Left renal cortex interstitium (tissue), 4 donors: ENCODE measurements around the gene ZNF462. TPM values are rescaled to one million over a fixed set of nuclear protein-coding genes. Genes with fewer than 3 reads are reported as not detected.
A peak's percentile ranks its signal among the peaks of the same experiment; 100 is the strongest.

ENCODE experiments used
- DNase-seq, 4 donors: peaks; one replicate each; pipeline ENCODE4 v3.0.0-alpha.2; 2013; ENCODE audit warnings: low read depth in 4 of 4, low spot score in 2 of 4, missing footprints in 1 of 4
- polyA plus RNA-seq, 4 donors: library from polyadenylated mRNA; unstranded; fragments of 120-200 nt; gene quantifications; one replicate each; pipeline ENCODE4 v1.2.1, GENCODE V29; 2013; ENCODE audit not compliant: insufficient read length in 4 of 4

ZNF462 gene
- polyA plus RNA-seq, 4 donors, result 18.9 to 34.3 (median 25.3) TPM

DNA sequence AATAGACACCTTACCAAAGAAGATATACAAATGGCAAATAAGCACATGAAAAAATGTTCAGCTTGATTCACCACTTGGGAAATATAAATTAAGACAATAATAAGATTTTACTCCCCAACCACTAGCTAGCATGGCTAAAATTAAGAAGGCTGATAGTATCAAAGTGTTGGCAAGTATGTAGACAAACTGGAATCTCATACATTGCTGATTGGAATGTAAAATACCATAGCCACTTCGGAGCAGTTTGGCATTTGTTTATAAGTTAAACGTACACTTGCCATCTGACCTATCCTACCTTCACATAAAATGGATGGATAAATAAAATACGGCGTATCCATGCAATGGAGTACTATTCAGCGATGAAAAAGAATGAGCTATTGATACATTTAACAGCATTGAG is 129.2 kb downstream of the ZNF462 start:
- no peak for DNase-seq

DNA sequence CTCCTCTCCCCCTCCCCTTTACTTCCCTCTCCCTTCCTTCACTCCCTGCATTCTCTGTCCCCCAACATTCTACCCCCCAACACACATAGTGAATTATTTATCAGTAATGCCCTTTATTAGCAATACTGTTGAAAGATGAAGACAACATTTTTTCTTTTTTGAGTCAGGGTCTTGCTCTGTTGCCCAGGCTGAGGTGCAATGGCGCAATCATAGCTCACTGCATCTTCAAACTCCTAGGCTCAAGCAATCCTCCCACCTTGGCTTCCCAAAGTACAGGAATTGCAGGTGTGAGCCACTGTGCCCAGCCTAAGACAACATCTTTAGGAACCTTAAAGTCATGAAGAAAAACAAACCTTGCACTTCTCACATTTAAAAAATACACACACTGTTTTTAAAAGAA is 130.6 kb downstream of the ZNF462 start:
- DNase-seq, result no peak

GRCh38 chr9:106994463-106994862 is 131.5 kb downstream of the ZNF462 start:
- DNase-seq, result no peak

DNA sequence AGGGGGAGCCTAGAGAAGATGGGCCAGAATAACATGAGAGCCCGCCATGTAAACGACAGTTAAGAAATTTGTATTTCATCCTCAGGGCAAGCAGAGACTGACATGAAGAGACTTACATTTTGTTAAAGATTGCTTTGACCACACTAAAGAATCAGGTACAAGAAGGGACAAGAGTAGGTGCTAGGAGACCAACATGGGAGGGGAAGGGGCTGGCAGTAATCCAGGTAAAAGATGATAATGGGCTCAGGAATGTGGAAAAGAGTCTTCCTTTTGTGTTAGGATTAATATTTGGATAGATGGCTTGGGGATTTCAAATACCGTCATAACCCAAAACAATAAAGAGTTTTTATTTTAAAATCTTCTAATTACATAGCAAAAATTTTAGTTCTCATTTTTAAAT is 137.3 kb downstream of the ZNF462 start:
- no peak for DNase-seq

- DNase-seq, result no peak
Observed at GRCh38 chr9:107005201-107005600, 142.2 kb downstream of the ZNF462 start.

- no peak for DNase-seq
Observed at GRCh38 chr9:107007402-107007801, 144.4 kb downstream of the ZNF462 start.

DNA sequence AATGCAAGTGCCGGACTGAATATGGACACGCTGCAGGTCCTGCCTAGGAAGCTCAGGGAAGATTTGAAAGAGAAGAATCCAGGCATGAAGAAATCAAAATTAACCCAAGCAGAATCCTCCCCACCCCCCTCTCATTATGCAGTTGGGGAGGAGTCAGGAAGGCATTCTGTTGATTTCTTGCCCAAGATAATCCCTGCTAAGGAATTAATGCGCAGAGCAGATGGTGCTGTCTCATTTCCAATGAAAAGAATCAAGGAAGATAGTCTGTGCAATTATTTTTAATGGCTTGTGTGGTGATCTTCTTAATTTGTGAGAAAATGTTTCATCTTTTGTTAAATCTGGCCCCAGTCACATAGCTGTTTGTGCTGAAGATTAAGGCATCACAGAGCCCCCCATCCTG is 145.0 kb downstream of the ZNF462 start:
- no peak for DNase-seq

GRCh38 chr9:107008447-107008846 is 145.5 kb downstream of the ZNF462 start:
- no peak for DNase-seq

DNA sequence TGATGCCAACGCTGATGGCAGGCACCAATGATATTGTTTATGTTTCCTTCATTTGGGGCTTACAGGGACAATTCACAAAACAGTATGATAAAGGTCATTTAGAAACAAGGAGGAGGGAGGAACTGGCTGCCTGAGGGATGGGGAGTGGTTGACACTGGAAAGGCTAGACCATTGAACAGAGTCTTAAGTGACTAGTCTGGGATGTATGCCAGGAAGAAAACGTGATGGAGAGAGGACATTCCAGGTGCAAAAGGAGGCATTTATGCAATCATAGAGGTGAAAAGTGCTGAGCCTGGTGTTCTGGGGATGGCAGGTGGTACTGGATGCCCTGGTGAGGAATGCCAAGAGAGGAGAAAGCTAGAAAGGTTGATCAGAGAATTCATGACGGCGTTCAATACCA is 153.4 kb downstream of the ZNF462 start:
- DNase-seq, result no peak

- DNase-seq, result no peak
Observed at GRCh38 chr9:107018861-107019545, 156.0 kb downstream of the ZNF462 start.

DNA sequence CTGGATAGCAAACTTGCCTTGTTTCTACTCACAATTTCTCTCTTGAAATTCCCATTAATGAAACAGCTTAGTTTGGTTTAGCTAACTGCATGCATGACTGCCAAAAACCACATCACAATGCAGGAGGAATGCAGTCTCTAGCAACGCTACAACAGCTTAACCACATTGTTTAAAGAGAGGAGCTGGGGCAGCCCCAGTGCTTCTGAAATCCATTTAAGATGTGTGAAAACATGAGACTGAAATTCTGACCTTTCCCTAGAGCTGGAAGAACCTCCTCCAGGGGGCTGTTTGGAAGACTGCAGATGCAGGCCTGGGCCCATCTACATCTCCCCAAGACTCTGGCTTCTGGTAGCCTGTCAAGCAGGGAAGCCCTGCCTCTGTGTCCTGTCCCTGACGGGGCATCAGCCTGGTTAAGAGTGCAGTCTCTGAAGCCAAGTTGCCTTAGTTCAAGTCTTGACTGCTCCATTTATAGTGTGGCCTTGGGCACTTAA is 157.1 kb downstream of the ZNF462 start:
- peak in 3 of 4 donors; percentile 36 to 75 (median 41) for DNase-seq

GRCh38 chr9:107024193-107024592 is 161.2 kb downstream of the ZNF462 start:
- DNase-seq, result no peak

GRCh38 chr9:107025260-107026035 is 162.5 kb downstream of the ZNF462 start:
- no peak for DNase-seq

- no peak for DNase-seq
Observed at GRCh38 chr9:107029146-107029545, 166.2 kb downstream of the ZNF462 start.

DNA sequence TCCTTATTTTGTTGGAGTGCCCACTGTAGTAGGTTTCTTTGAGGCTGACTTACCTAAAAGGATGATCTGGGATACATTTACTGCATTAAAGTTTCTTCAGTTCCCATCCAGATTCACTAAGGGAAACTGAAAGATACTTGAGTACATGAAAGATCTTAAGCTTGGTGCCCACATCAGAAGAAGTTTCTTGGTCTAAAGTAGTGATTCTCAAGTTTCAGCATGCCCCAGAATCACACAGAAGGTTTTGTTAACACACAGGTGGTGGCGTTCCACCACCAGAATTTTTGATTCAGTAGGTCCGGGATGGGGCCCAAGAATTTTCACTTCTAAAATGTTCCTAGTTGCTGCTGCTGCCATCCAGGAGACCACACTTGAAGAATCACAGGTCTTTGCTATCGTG is 171.0 kb downstream of the ZNF462 start:
- DNase-seq, result no peak

GRCh38 chr9:107034831-107035230 is 171.9 kb downstream of the ZNF462 start:
- DNase-seq, result no peak

- DNase-seq, result no peak
Observed at GRCh38 chr9:107036367-107036766, 173.4 kb downstream of the ZNF462 start.

DNA sequence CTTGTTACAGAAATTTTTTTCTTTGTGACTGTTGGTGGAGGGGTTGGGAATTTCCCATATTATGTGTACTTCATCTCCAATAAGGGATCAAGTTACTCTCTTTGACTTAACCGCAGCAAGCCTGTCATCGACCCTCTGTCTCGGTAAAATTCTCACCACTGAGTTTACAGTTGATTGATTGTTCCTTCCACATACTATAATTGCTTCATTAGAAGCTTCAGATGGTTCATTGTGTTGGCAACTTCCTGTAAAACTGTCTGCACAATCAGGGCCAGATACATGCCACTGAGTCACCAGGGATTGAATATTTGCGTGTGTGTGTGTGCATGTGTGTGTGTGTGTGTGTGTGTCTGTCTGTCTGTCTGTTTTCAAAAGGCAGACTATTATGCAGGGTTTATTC is 176.6 kb downstream of the ZNF462 start:
- no peak for DNase-seq

DNA sequence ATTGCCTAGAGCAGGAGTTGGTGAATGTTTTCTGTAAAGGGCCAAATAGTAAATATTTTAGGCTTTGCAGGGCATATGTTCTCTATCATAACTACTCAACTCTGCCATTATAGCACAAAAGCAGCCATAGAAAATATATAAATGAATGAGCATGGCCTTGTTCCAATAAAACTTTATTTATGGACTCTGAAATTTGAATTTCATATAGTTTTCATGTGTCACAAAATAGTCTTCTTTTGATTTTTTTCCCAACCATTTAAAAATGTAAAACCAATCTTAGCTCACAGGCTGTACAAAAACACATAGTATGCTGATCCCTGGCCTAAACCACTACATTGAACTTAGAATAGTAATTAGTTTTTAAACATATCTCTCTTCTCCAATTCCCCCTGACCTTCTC is 179.6 kb downstream of the ZNF462 start:
- DNase-seq, result no peak

DNA sequence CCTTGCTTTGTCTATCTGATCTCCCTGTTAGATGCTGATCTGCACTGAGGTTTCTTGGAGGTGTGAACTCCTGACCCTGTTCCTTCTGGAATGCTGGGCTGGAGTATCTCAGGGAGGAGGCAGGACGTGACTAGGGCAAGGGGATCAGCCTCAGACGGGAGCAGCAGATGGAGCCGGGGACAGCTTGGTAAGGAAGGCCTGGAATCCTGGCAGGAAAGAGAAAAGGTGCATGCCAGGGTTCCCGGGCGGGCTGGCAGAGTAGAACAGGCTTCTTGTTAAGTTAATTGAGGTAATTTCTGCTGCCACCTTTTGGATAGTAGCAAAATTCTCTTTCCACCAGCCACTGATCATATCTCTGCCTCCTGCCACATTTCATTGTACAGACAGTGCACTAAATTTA is 180.9 kb downstream of the ZNF462 start:
- DNase-seq, result no peak

DNA sequence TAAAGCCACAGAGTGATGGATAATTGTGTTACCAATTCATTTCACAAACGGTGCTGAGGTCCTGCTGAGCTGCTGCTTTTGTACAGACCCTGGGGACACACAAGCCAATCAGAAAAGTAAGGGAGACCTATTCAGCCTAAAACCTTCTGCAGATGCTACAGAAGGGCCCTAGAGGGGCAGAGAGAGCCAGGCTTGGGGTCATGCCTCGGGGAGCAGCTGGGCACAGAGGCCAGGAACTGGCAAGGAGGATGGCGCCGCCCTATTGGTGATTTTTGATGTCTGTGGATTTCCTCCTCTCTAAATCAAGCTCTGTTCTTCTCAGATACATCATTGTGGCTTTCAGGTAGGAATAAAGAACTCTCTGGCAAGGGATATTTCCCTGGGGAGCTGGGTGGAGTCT is 181.9 kb downstream of the ZNF462 start:
- no peak for DNase-seq

- no peak for DNase-seq
Observed at GRCh38 chr9:107046692-107047091, 183.7 kb downstream of the ZNF462 start.
